Astrocyte (in vitro differentiated cells and primary cell): ENCODE data around the gene IGSF1.

Experiments used
- CTCF ChIP-seq: IDR thresholded peaks from 2 replicates; pipeline ENCODE4 v1.5.1; 2011; ENCODE audit warnings: low read depth, mild to moderate bottlenecking, inconsistent platforms, low read length, moderate library complexity; ENCODE audit not compliant: insufficient read depth
- EZH2 ChIP-seq: IDR thresholded peaks from 2 replicates; pipeline ENCODE4 v1.6.1; 2012; ENCODE audit warnings: mild to moderate bottlenecking, low read length, inconsistent platforms; ENCODE audit not compliant: insufficient read depth

GRCh38 chrX:131316260-131316659 lies 27.2 kb upstream of the IGSF1 start:
- no peak for TF ChIP-seq CTCF
- no peak for TF ChIP-seq EZH2
